Gastroesophageal sphincter (tissue), 4 donors: ENCODE measurements around the gene CHD5. TPM values are rescaled to one million over a fixed set of nuclear protein-coding genes. Genes with fewer than 3 reads are reported as not detected.

Source experiments
- ATAC-seq: fragments of 150-250 bp; one replicate; pipeline ENCODE4 v1.9.1; 2016; ENCODE audit warnings: mild to moderate bottlenecking, moderate library complexity
- H3K27ac ChIP-seq, 4 donors: fragments of 200-600 bp; sonication (generic) in 3 of 4; 1 replicate in 3 of 4; 2 replicates in 1 of 4; pipeline ENCODE4 v1.5.1; 2016 to 2019
- H3K27me3 ChIP-seq: fragments of 200-600 bp; sonication (generic); one replicate; pipeline ENCODE4 v1.5.1; 2019
- H3K36me3 ChIP-seq, 2 donors: fragments of 200-600 bp; sonication (generic); one replicate each; pipeline ENCODE4 v1.5.1; 2019; ENCODE audit warnings: control low read depth in 1 of 2
- H3K4me1 ChIP-seq, 3 donors: fragments of 200-600 bp; sonication (generic); 1 replicate in 2 of 3; 2 replicates in 1 of 3; pipeline ENCODE4 v1.5.1; 2016 to 2019; ENCODE audit warnings: control low read depth in 2 of 3
- H3K4me3 ChIP-seq, 2 donors: fragments of 200-600 bp; sonication (generic); one replicate each; pipeline ENCODE4 v1.5.1; 2019; ENCODE audit warnings: mild to moderate bottlenecking in 1 of 2, moderate library complexity in 1 of 2
- H3K9me3 ChIP-seq, 3 donors: fragments of 200-600 bp; sonication (generic); one replicate each; pipeline ENCODE4 v1.5.1; 2017 to 2019; ENCODE audit warnings: control low read depth in 2 of 3
- EP300 ChIP-seq: sonication (generic); formaldehyde crosslinking; IDR thresholded peaks from one replicate; pipeline ENCODE4 v1.6.1; 2017; ENCODE audit warnings: antibody characterized with exemption, mild to moderate bottlenecking
- POLR2A ChIP-seq, 2 donors: fragments of 450-650 bp; IDR thresholded peaks; one replicate each; pipeline ENCODE4 v1.6.1; 2017; ENCODE audit warnings: antibody characterized with exemption in 2 of 2, mild to moderate bottlenecking in 2 of 2, moderate library complexity in 1 of 2
- POLR2AphosphoS5 ChIP-seq: sonication (generic); formaldehyde crosslinking; IDR thresholded peaks from one replicate; pipeline ENCODE4 v1.6.1; 2017; ENCODE audit warnings: antibody characterized with exemption
- WGBS, 2 donors: methylation state at CpG; one replicate each; pipeline ENCODE4 v1.1.5; 2018; ENCODE audit warnings: low coverage in 1 of 2; 5-methylcytosine and 5-hydroxymethylcytosine counted together
- total RNA-seq, 4 donors: library from RNA; depleted of rRNA; stranded (reverse); fragments of >200 nt; gene quantifications; one replicate each; pipeline ENCODE4 v1.1.0, GENCODE V29; 2016
- TF ChIP-seq, protein P1 (sequence below), 4 experiments: fragments of 200-600 bp in 2 of 4; fragments of 450-650 bp in 2 of 4; sonication (generic) in 1 of 4; IDR thresholded peaks; one replicate each; pipeline ENCODE4 v1.5.1; 2017 to 2019; ENCODE audit warnings: antibody characterized with exemption in 4 of 4, mild to moderate bottlenecking in 2 of 4, moderate library complexity in 2 of 4

The CHD5 gene
- total RNA-seq, 4 donors from 2014 or later = 4.4 to 34.9 (median 9.2) TPM

DNA sequence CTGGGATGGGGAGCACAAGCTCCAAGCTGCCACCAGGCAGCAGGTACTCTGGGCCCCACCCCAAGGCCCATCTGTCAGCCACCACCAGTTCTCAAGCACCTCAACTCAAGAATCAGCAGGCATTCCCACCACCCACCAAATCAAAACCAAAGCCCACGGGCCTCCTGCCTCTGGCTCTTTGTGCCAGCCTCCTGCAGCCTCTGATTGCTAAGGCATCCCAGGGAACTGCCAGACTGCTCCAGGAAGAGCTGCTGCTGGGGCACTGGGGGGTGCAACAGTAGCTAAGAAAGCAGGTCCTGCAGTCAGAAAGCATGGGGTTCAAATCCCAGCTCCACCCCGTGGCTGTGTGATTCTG lies 34.7 kb downstream of the CHD5 start:
- no peaks in the 10 kb centered on the region for H3K36me3 ChIP-seq
- H3K27me3 ChIP-seq = peaks cover 40% of the 10 kb centered on the region
- H3K9me3 ChIP-seq = no peaks in the 10 kb centered on the region
- H3K27ac ChIP-seq = no peak overlapping the region
- no peak overlapping the region for H3K4me3 ChIP-seq
- H3K4me1 ChIP-seq = peaks cover 0 to 12% (median 7%) of the 10 kb centered on the region in 3 donors
- no peak for TF ChIP-seq EP300
- no peak for TF ChIP-seq POLR2AphosphoS5
- no peak for TF ChIP-seq POLR2A (IDR thresholded peaks at IDR 0.05)
- TF ChIP-seq, protein P1, sequence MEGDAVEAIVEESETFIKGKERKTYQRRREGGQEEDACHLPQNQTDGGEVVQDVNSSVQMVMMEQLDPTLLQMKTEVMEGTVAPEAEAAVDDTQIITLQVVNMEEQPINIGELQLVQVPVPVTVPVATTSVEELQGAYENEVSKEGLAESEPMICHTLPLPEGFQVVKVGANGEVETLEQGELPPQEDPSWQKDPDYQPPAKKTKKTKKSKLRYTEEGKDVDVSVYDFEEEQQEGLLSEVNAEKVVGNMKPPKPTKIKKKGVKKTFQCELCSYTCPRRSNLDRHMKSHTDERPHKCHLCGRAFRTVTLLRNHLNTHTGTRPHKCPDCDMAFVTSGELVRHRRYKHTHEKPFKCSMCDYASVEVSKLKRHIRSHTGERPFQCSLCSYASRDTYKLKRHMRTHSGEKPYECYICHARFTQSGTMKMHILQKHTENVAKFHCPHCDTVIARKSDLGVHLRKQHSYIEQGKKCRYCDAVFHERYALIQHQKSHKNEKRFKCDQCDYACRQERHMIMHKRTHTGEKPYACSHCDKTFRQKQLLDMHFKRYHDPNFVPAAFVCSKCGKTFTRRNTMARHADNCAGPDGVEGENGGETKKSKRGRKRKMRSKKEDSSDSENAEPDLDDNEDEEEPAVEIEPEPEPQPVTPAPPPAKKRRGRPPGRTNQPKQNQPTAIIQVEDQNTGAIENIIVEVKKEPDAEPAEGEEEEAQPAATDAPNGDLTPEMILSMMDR (IDR thresholded peaks at IDR 0.05) = no peak
- no peak for ATAC-seq
- 33 to 100% methylated on average over 1 of the region's 2 CpGs for WGBS, 2 donors

DNA sequence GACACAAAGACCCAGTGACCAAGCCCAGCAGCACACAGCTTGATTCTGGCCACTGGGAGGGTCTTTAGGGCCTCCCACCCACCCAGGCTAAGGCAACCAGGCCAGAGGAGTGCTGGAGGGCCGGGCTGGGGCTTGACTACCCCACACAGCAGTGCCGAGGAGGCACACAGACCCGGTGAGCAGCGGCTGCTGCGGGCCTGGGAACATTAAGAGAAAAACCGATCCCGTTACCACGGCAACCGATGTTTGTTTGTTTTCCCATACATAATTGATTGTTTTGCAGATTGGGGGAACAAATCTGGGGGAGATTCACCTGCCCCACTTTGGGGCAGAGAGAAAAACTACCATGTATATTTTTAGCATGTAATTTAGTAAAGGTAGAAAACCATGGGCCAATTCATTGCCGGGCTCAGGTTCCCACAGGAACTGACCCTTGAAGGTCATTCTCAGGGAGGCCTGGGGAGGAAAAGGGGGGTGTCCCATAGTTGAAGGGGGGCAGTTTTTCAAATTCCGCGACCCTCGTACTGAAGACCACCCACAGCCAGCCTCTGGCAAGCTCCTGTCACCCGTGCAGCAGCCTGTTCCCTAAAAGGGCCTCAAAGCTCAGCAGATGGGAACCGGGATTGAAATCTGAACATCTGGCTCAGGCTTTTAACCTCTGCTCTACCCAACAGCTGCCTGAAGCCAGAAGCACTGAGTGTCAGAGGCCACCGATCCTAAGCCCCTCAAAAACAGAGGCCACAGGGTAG lies 35.3 kb downstream of the CHD5 start:
- WGBS, 2 donors = 36 to 43% methylated on average over 5 to 9 of the region's 16 CpGs
- H3K9me3 ChIP-seq = no peaks in the 10 kb centered on the region
- no peak overlapping the region for H3K4me3 ChIP-seq

DNA sequence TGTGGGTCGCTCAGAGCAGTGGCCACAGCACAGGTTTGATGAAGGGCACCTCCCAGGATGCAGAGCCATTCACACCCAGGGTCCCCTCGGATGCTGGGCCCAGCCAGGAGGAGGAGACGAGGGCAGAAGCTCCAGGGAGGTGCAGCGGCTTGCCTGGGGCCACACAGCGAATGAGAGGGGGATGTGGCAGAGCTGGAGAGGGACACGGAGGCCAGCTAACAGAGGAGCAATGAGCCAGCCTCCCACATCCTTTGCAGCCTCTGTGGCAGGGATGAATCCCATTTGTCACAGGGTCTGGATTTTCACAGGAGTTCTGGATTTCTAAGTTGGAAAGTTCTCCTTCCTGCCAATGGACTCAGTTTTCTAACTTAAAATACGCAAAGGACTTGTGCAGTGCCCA lies 35.9 kb downstream of the CHD5 start:
- Histone ChIP-seq H3K4me1 (peaks cover 0 to 12% (median 7%) of the 10 kb centered on the region in 3 donors), H3K27ac (no peak overlapping the region), H3K4me3 (no peak overlapping the region), H3K36me3 (no peaks in the 10 kb centered on the region), H3K27me3 (peaks cover 38% of the 10 kb centered on the region), H3K9me3 (no peaks in the 10 kb centered on the region)
- WGBS, 2 donors = 64 to 69% methylated on average over 2 to 6 of the region's 7 CpGs
- TF ChIP-seq POLR2AphosphoS5 (no peak), EP300 (no peak), POLR2A (IDR thresholded peaks at IDR 0.05) (no peak)
- TF ChIP-seq, protein P1 (IDR thresholded peaks at IDR 0.05) = no peak
- ATAC-seq = no peak

More for the DNA sequence above, 35.3 kb downstream of the CHD5 start:
- peaks cover 0 to 12% (median 7%) of the 10 kb centered on the region in 3 donors for H3K4me1 ChIP-seq
- ATAC-seq = no peak
- no peak overlapping the region for H3K27ac ChIP-seq
- no peak for TF ChIP-seq POLR2AphosphoS5
- no peak for TF ChIP-seq EP300
- TF ChIP-seq, protein P1 (IDR thresholded peaks at IDR 0.05) = no peak
- no peak for TF ChIP-seq POLR2A (IDR thresholded peaks at IDR 0.05)
- no peaks in the 10 kb centered on the region for H3K36me3 ChIP-seq
- peaks cover 40% of the 10 kb centered on the region for H3K27me3 ChIP-seq

DNA sequence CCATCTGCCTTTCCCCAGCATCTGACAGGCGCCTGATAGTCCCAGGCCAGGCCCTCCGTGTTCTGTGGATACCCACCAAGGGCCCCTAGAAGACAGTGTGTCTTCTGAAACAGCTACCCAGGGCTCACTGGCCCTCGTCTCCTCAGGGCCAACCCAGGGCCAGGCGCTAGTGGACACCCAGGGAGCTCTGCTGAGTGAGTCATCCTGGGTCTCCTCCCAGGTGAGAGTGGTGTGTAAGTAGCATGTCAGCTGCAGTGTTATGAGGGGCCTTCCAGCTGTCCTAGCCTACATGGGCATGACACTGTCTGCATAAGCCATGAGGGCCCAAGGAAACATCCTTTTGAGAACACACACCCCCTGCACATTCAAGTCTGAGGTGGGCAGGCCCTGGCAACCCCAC lies 36.7 kb downstream of the CHD5 start:
- Histone ChIP-seq H3K36me3 (no peaks in the 10 kb centered on the region), H3K27ac (no peak overlapping the region), H3K4me3 (no peak overlapping the region), H3K27me3 (peaks cover 30% of the 10 kb centered on the region), H3K4me1 (peaks cover 0 to 4% (median 0%) of the 10 kb centered on the region in 3 donors), H3K9me3 (no peaks in the 10 kb centered on the region)
- TF ChIP-seq POLR2A (IDR thresholded peaks at IDR 0.05) (no peak), POLR2AphosphoS5 (no peak), EP300 (no peak)
- TF ChIP-seq, protein P1 (IDR thresholded peaks at IDR 0.05) = no peak
- no CpG with 5 or more reads among the region's 4 CpGs for WGBS, 2 donors
- ATAC-seq = no peak

DNA sequence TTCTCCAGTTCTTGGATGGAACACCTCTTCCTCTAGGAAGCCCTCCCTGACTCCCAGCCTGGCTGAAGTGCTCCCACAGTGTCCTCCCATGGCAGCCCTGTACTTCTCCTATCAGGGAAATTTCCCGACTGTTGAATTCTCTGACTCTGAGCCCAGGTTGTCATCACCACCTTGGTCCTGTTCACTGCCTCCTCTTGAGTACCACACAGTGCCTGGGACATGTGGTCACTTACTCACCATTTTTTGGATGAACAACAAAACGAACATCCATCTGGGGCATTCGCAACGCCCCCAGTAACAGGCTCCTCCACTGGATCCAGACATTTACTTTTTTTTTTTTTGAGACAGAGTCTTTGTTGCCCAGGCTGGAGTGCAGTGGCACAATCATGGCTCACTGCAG lies 37.4 kb downstream of the CHD5 start:
- 81 to 84% methylated on average over 2 to 3 of the region's 4 CpGs for WGBS, 2 donors
- ATAC-seq = no peak
- H3K27ac ChIP-seq = no peak overlapping the region
- TF ChIP-seq, protein P1 (IDR thresholded peaks at IDR 0.05) = no peak
- TF ChIP-seq POLR2A (IDR thresholded peaks at IDR 0.05) (no peak), POLR2AphosphoS5 (no peak), EP300 (no peak)
- no peak overlapping the region for H3K4me3 ChIP-seq
- H3K27me3 ChIP-seq = peaks cover 23% of the 10 kb centered on the region
- H3K4me1 ChIP-seq = no peaks in the 10 kb centered on the region
- no peaks in the 10 kb centered on the region for H3K36me3 ChIP-seq
- H3K9me3 ChIP-seq = no peaks in the 10 kb centered on the region
